HUES6 (cell line): Measurements from ENCODE around the gene SLF2.

Experiments used
- H3K27ac ChIP-seq: 2 replicates; pipeline ENCODE4 v1.7.0; 2013; ENCODE audit warnings: low read depth, mild to moderate bottlenecking, low read length, inconsistent platforms
- H3K27me3 ChIP-seq: 2 replicates; pipeline ENCODE4 v1.6.1; 2013; ENCODE audit warnings: low read length; ENCODE audit not compliant: control insufficient read depth, insufficient read depth
- H3K36me3 ChIP-seq: 2 replicates; pipeline ENCODE4 v1.6.1; 2013; ENCODE audit warnings: low read length; ENCODE audit not compliant: control insufficient read depth, insufficient read depth
- H3K4me1 ChIP-seq: 2 replicates; pipeline ENCODE4 v1.6.1; 2013; ENCODE audit warnings: low read length; ENCODE audit not compliant: control insufficient read depth, insufficient read depth
- H3K4me3 ChIP-seq: 2 replicates; pipeline ENCODE4 v1.5.1; 2013; ENCODE audit warnings: low read depth, low read length
- H3K9ac ChIP-seq: one replicate; pipeline ENCODE4 v1.6.1; 2013; ENCODE audit warnings: mild to moderate bottlenecking, low read length
- H3K9me3 ChIP-seq: 2 replicates; pipeline ENCODE4 v1.6.1; 2013; ENCODE audit warnings: low read depth, low read length; ENCODE audit not compliant: control insufficient read depth, insufficient read depth

Gene SLF2

GRCh38 chr10:101003639-101004206 lies 91.0 kb downstream of the SLF2 start:
- Histone ChIP-seq H3K4me3 (no peak overlapping the region), H3K9me3 (no peaks in the 10 kb centered on the region), H3K36me3 (peaks cover 50% of the 10 kb centered on the region), H3K9ac (no peak overlapping the region), H3K4me1 (peaks cover 24% of the 10 kb centered on the region), H3K27ac (no peak overlapping the region), H3K27me3 (no peaks in the 10 kb centered on the region)

GRCh38 chr10:101005361-101005760 lies 92.6 kb downstream of the SLF2 start:
- H3K27ac ChIP-seq, result no peak overlapping the region
- H3K4me1 ChIP-seq, result peaks cover 22% of the 10 kb centered on the region
- H3K4me3 ChIP-seq, result no peak overlapping the region
- no peaks in the 10 kb centered on the region for H3K27me3 ChIP-seq
- H3K9ac ChIP-seq, result no peak overlapping the region
- H3K9me3 ChIP-seq, result no peaks in the 10 kb centered on the region
- peaks cover 50% of the 10 kb centered on the region for H3K36me3 ChIP-seq

DNA sequence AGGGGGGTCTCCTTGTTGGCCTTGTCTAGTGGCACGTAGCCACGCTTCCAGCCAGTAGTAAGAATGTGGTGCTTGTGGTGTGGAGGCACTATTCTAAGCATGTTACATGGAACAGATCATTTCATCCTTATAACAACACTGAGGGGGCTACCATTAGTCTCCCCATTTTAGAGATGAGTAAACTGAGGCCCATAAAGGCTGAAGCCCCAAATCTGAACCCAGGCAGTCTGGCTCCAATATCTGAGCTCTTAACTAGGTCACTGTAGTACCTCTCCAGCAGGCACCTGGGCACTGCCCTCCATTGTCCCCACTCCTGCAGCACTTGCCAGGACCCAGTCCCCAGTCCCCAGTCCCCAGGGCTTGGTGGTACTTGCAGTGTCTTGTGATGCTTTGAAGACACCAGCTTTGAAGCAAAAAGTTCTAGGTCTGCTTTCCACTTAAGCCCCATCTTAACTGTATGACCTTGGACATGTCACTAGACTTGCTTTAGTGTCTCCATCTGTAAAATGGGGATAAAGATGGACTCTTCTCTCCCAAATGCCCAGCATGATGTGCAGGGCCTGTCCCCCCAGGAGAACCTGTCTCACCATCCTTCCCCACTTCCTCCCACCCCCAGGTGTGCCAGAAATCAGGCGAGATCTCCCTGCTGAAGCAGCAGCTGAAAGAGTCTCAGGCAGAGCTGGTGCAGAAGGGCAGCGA lies 93.3 kb downstream of the SLF2 start:
- Histone ChIP-seq H3K27ac (no peak overlapping the region), H3K36me3 (peaks cover 50% of the 10 kb centered on the region)

DNA sequence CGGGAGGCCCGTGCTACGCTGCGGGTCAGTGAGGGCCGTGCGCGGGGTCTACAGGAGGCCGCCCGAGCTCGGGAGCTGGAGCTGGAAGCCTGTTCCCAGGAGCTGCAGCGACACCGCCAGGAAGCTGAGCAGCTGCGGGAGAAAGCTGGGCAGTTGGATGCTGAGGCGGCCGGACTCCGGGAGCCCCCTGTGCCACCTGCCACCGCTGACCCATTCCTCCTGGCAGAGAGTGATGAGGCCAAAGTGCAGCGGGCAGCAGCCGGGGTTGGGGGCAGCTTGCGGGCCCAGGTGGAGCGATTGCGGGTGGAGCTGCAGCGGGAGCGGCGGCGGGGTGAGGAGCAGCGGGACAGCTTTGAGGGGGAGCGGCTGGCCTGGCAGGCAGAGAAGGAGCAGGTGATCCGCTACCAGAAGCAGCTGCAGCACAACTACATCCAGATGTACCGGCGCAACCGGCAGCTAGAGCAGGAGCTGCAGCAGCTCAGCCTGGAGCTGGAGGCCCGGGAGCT lies 93.9 kb downstream of the SLF2 start:
- H3K36me3 ChIP-seq, result peaks cover 50% of the 10 kb centered on the region
- no peak overlapping the region for H3K4me3 ChIP-seq
- H3K27ac ChIP-seq, result no peak overlapping the region
- peaks cover 12% of the 10 kb centered on the region for H3K4me1 ChIP-seq
- H3K9me3 ChIP-seq, result no peaks in the 10 kb centered on the region
- H3K27me3 ChIP-seq, result no peaks in the 10 kb centered on the region
- H3K9ac ChIP-seq, result no peak overlapping the region

More for the DNA sequence above, 93.3 kb downstream of the SLF2 start:
- Histone ChIP-seq H3K9me3 (no peaks in the 10 kb centered on the region), H3K4me3 (no peak overlapping the region), H3K9ac (no peak overlapping the region), H3K4me1 (peaks cover 16% of the 10 kb centered on the region), H3K27me3 (no peaks in the 10 kb centered on the region)

GRCh38 chr10:101007099-101007711 lies 94.4 kb downstream of the SLF2 start:
- Histone ChIP-seq H3K27me3 (no peaks in the 10 kb centered on the region), H3K27ac (no peak overlapping the region), H3K9ac (no peak overlapping the region)

GRCh38 chr10:101007915-101008822 lies 95.4 kb downstream of the SLF2 start:
- no peaks in the 10 kb centered on the region for H3K9me3 ChIP-seq
- H3K36me3 ChIP-seq, result peaks cover 40% of the 10 kb centered on the region
- H3K27me3 ChIP-seq, result no peaks in the 10 kb centered on the region
- no peak overlapping the region for H3K27ac ChIP-seq
- H3K4me1 ChIP-seq, result peaks cover 19% of the 10 kb centered on the region
- no peak overlapping the region for H3K4me3 ChIP-seq
- no peak overlapping the region for H3K9ac ChIP-seq

More at GRCh38 chr10:101007099-101007711, 94.4 kb downstream of the SLF2 start:
- Histone ChIP-seq H3K4me1 (peaks cover 18% of the 10 kb centered on the region), H3K36me3 (peaks cover 50% of the 10 kb centered on the region), H3K9me3 (no peaks in the 10 kb centered on the region), H3K4me3 (no peak overlapping the region)

GRCh38 chr10:101008823-101009423 lies 96.2 kb downstream of the SLF2 start:
- H3K9me3 ChIP-seq, result no peaks in the 10 kb centered on the region
- H3K27ac ChIP-seq, result no peak overlapping the region
- no peak overlapping the region for H3K4me3 ChIP-seq
- peaks cover 33% of the 10 kb centered on the region for H3K36me3 ChIP-seq
- no peaks in the 10 kb centered on the region for H3K27me3 ChIP-seq
- peaks cover 22% of the 10 kb centered on the region for H3K4me1 ChIP-seq
- H3K9ac ChIP-seq, result no peak overlapping the region

DNA sequence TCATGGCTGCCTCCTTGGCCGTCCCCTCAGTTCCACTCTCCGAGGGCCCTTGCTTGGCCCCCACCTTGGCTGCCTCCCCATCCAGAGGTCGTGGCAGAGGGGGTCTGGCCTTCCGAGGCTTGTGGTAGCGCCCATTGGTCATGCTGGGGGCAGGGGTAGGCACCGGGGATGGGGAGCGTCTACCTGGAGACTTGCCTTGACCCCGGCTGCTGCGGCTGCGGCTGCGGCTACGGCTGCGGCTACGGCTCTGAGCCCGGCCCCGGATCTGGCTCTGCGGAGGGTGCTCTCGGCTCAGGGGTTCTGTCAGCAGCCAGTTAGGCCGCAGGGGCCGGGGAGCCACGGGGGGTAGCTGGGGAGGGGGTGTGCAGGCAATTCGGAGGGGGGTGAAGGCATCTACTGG lies 97.6 kb downstream of the SLF2 start:
- peaks cover 22% of the 10 kb centered on the region for H3K4me1 ChIP-seq
- no peak overlapping the region for H3K9ac ChIP-seq
- H3K27ac ChIP-seq, result no peak overlapping the region
- peaks cover 8% of the 10 kb centered on the region; the same call in 1 of the 2 replicates for H3K27me3 ChIP-seq
- H3K4me3 ChIP-seq, result no peak overlapping the region
- H3K9me3 ChIP-seq, result no peaks in the 10 kb centered on the region
- H3K36me3 ChIP-seq, result peaks cover 20% of the 10 kb centered on the region

DNA sequence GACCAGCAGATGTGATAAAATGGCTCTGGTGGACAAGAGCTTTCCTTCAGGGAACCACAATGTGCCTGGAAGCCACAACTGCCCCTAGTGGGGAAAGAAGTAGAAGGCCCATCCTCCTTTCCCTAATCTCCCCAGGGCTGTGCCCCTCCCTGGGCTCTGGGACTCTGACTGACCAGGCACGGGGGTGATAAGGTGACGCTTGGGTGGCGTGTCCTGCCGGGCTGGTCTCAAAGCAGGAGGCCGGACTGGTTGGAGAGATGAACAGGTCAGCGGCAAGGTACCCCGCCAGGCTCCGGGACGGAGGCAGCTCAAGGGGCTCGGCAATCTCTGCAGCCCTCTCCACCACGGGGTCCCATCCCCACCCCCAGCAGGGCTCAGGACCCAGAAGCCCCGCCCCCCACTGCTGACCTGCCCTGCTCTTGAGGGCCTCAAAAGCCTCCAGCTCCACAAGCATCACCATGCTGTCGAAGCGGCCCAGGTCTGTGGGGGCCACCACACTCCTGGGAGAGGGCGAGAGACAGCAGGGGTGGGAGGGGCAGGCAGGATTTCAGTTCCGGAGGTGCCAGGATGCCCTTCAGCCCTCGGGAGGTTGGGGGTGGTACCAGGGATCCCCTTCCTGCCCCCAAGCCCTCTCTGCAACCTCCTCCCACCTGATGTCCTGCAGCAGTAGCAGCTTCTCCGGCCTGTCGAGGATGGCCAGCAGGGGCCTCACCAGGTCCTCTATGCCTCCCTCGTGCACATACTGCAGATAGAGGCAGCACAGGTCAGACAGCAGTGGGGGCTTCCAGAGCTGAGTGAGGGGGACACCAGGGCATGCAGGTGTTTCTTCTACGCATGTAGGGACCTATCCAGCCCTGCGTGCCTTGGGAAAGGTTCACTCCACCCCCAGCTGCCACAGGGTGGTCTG lies 99.0 kb downstream of the SLF2 start:
- Histone ChIP-seq H3K9ac (no peak overlapping the region), H3K9me3 (no peaks in the 10 kb centered on the region), H3K4me3 (no peak overlapping the region), H3K27ac (no peak overlapping the region), H3K4me1 (peaks cover 25% of the 10 kb centered on the region), H3K27me3 (peaks cover 19% of the 10 kb centered on the region), H3K36me3 (peaks cover 8% of the 10 kb centered on the region)
